ENCODE results near the gene LY9.

The LY9 gene

DNA sequence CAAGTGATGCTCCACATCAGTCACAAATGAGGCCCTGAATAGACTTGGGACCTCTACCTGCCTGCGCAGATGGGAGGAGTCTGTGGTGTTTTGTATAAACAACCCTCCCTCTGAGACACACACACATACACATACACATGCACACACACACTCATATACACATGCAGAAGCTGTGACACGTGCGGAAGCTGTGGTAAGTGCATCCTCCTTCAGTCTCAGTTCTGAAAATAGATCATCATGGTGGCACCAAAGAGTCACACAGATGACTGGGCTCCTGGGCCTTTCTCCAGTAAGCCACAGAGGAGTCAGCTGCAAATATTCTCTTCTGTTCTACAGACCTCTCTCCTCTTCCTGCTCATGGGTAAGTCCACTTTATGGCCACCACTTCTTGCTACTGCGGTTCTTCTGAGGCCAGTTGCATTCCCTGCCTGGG, at the start of gene LY9:
Gene LY9 (plus strand): TSS at position 224 of the 433 bp plus-strand sequence. CDS start 14 bp downstream, at position 238.
- no peak for DNase-seq

DNA sequence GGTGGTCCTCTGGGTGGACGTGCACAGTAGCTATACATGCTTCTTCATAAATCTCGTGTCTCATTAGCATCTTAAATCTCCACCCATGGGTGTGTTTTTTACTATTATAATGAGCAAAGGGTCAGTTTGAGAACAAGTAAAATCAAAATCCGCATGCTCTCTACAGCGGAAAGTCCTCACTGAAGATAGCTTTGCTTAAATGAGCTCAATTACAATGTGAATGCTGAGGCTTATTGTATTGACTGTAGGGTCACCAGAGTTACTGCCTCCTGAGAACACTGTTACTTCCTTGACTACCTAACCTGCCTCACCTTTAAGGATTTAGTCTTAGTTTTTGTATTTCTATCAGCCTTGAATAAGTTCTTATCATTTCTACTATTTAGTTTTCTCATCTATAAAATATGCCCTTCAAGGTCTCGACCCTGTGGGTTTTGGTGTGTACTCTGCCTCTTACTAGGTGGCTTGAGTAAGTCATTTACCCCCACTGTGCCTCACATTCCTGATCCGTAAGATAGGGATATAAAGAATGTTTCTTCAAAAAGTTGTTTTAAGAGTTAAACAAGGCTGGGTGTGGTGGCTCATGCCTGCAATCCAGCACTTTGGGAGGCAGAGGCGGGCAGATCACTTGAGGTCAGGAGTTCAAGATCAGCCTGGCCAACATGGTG, 49.0 kb upstream of the LY9 start:
- no peak for DNase-seq

DNA sequence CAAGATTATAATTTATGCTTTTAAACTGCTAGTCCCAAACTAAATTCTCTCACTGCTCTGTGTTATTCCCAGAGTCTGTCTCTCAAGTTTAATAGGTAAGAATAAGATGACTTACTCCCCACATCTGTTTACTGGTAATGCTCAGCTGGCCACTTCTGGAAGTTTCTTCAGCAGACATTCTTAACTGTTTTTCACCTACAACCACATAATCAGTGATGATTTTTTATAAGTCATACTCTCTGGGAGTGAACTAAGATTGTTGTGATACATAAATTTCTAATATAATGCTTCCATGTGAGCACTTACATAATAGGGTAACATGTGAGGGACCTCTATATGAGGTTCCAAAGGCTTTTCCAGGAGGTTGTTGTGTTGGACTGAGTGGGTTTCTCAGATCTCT, 48.3 kb upstream of the LY9 start:
- DNase-seq = no peak

- no peak for DNase-seq
Measured at GRCh38 chr1:160748181-160748877, 47.6 kb upstream of the LY9 start.

- DNase-seq = no peak
Measured at GRCh38 chr1:160748878-160749269, 47.1 kb upstream of the LY9 start.

GRCh38 chr1:160750608-160751007, 45.4 kb upstream of the LY9 start:
- DNase-seq = no peak

DNA sequence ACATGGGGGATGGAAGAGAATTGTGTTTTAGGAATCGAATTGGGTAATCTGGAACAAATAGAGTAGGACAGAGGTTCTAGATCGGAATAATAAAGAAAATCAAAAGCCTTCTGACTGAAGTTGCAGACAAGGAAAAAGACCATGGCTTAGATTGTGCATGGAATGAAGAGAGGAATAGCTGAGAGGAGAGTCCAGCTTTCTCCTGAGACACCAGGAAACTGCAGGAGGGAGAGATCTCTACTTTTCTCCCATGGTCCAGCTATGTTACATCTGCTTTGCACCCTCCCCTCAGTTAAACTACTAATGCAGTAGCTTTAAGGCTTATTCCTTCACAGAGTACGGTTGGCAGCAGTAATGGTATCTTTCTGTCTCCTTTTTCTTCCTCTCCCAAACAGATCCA, 43.6 kb upstream of the LY9 start:
- DNase-seq = no peak

DNA sequence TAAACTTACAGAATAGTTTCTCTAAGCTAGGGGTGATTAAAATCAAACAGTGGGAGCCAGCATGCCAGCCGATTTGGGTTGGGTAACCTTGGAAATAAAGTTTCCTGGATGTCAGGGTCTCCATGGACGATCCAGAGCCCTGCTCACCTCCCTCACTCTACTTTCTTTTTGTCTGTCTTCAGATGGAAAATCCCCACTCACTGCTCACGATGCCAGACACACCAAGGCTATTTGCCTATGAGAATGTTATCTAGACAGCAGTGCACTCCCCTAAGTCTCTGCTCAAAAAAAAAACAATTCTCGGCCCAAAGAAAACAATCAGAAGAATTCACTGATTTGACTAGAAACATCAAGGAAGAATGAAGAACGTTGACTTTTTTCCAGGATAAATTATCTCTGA, 43.0 kb upstream of the LY9 start:
- no peak for DNase-seq

DNA sequence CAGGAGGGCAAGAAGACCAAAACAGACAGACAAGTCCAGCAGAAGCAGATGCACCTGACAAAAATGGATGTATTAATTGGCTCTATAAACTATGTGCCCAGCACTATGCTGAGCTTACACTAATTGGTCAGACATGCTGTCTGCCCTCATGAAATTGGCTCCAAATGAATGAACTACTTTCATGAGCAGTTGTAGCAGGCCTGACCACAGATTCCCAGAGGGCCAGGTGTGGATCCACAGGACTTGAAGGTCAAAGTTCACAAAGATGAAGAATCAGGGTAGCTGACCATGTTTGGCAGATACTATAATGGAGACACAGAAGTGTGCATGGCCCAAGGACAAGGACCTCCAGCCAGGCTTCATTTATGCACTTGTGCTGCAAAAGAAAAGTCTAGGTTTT, 42.4 kb upstream of the LY9 start:
- no peak for DNase-seq

- no peak for DNase-seq
Measured at GRCh38 chr1:160755461-160755860, 40.5 kb upstream of the LY9 start.

- no peak for DNase-seq
Measured at GRCh38 chr1:160755911-160756848, 39.8 kb upstream of the LY9 start.

- no peak for DNase-seq
Measured at GRCh38 chr1:160756849-160757201, 39.1 kb upstream of the LY9 start.

- DNase-seq = no peak
Measured at GRCh38 chr1:160758521-160758920, 37.5 kb upstream of the LY9 start.

GRCh38 chr1:160759740-160760139, 36.2 kb upstream of the LY9 start:
- DNase-seq = no peak

- DNase-seq = no peak
Measured at GRCh38 chr1:160761046-160761445, 34.9 kb upstream of the LY9 start.

DNA sequence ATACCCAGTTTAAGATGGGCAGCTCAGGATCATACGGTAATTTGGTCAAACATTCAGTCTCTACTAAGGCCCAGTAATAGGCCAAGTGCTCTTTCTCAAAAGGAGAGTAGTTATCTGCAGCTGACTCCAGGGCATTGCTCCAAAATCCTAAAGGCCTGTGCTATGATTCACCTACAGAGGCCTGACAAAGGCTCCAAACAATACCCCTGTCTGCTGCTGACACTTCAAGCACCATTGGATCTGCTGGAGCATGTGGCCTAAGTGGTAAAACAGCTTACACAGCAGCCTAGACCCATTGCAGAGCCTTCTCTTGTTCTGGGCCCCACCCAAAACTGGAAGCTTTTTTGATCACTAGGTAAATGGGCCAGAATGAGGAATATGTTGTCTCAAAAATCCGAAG, 34.1 kb upstream of the LY9 start:
- no peak for DNase-seq

DNA sequence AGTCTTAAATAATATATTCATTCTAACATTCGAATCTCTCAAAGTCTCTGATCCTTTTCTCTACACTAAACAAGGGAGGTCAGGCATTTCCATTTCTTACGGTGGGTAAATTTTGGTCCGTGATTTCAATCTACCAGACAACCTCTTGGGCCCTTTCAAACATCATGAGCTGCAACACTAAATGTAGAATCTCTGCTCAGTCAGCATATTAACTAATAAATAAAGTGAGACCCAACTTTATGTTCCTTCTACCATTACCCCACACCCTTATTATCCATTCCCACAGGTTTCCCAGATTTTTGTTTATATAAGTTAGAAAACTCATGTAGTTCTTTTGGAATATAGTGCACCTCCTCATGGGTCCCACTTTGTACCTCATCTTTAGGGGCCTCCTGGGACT, 32.0 kb upstream of the LY9 start:
- no peak for DNase-seq

DNA sequence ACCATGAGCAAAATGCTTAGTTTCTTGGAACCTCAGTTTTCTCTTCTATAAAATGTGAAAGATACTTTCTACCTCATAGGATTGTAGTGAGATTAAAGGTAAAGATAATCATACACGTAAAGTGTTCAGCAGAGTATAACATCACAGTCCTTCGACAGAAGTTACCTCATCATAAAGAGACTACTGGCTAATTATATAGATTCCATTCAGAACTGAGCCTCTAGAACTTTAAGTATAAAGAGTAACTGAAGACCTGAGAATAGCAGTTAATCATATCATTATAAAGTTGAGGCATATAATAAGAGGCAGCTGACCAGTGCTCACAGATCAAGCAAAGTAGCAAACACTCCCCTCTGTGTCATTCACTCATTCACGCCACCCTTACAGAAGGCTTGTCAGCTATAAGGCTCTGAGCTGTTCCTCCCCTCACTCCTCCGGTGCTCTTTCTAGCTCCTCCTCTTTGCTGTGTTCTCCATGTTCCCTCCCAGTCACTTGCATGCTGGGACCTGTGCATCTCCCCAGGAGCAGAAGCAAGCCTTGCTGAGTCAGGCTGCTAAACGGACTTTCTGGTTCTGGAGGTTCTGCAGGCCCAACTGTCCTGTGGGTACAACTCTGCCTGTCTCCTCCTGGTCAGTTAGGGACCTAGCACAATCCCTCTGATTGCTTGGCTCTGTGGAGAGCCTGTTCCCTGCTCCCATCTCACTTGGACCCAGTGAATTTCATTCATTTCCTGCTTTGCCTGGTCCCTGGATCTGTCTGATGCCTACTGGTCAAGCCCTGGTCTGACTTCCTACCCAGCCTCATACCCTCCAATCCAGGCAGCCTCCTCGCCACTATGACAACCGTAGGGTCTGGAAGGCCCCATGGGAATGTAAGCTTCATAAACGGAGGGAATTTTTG, 28.3 kb upstream of the LY9 start:
- no peak for DNase-seq

- DNase-seq = no peak
Measured at GRCh38 chr1:160768295-160768657, 27.7 kb upstream of the LY9 start.

DNA sequence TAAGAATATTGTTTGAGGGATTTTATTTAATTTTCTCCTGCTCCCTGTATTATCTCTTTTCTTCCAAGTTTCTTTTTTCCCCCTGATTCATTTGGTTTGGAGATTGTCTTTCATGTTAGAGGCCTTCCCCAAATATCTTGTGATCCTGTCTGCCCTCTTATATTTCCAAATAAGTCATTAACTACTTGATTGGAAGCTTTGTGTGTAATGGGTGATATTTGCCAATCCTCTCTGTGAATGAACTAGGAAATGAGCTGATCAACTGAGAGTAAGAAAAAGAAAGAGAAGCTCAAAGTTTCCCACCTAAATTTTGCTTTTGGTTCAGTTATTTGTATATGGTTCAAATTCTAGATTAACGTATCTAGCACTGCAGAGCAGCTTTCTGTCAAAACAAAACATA, 23.6 kb upstream of the LY9 start:
- DNase-seq = no peak

GRCh38 chr1:160773093-160773492, 22.9 kb upstream of the LY9 start:
- no peak for DNase-seq

DNA sequence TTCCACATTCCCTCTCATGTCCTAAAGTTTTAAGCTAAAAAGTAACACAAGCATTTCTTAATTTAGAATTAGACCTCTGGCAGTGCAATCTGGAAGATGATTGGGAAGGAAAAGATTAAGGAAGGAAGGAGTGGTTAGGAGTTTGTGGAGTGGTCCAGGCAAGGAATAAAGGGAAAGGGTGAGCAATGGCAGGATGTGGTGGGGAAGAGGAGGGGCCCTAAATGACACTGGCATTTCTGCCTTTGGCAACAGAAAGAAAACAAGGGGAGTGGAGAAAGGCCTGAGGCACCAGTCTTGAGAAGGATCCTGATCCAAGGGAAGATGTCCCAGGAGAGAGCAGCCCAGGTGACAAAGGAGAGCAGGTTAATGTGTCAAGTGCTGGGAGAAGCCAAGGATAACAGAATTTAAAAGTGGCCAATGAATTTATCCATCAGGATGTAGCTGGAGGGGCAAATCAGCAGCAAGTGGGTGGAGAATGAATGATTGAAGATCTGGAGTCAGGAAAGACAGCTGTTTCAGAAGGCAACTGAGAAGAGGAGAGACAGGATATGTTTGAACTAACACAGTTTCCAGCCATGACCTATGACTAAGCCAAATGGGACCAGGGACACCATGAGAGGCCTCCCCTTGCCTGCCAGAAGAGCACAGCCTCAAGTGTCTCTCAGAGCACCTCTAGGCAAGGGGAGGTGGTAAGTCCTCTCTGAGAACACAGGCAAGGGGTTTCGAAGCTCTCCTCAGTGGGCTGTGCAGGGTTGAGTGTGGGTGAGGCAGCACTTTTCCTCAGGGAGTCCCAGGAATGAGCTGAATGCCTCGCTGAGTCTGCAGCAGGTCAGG, 20.9 kb upstream of the LY9 start:
- no peak for DNase-seq

Data from NCI-H1105 treated with DMSO at 0.1 percent for 48 hours (cell line).